GM23338 (cell line): ENCODE measurements around the gene KIF18B. TPM values are rescaled to one million over a fixed set of nuclear protein-coding genes. Genes with fewer than 3 reads are reported as not detected.

Source experiments
- ATAC-seq: fragments of 200-7000 bp; cut with Tn5 transposase; 3 replicates; pipeline ENCODE4 v1.9.1; 2020
- DNase-seq: peaks from one replicate; pipeline ENCODE4 v3.0.0-alpha.2; 2015; ENCODE audit warnings: low spot score
- H2AFZ ChIP-seq: fragments of 200-600 bp; sonication (generic); 2 replicates; pipeline ENCODE4 v1.8.0; 2016; ENCODE audit warnings: antibody characterized with exemption, mild to moderate bottlenecking, moderate library complexity
- H3F3A ChIP-seq: fragments of 200-600 bp; sonication (generic); replicated peaks from 2 replicates; pipeline ENCODE4 v1.8.0; 2017; ENCODE audit warnings: antibody characterized with exemption, mixed run types, low read depth
- H3K27ac ChIP-seq: fragments of 200-600 bp; sonication (generic); 2 replicates; pipeline ENCODE4 v1.6.1; 2016; ENCODE audit warnings: low read depth
- H3K27me3 ChIP-seq: fragments of 200-600 bp; sonication (generic); 2 replicates; pipeline ENCODE4 v1.8.0; 2016; ENCODE audit warnings: mild to moderate bottlenecking, mixed run types, moderate library complexity; ENCODE audit not compliant: insufficient read depth
- H3K36me3 ChIP-seq: fragments of 200-600 bp; sonication (generic); 2 replicates; pipeline ENCODE4 v1.8.0; 2016; ENCODE audit warnings: mild to moderate bottlenecking; ENCODE audit not compliant: insufficient read depth
- H3K4me1 ChIP-seq: fragments of 200-600 bp; sonication (generic); 2 replicates; pipeline ENCODE4 v1.8.0; 2016; ENCODE audit warnings: mild to moderate bottlenecking, moderate library complexity; ENCODE audit not compliant: insufficient read depth
- H3K4me2 ChIP-seq: fragments of 200-600 bp; sonication (generic); 2 replicates; pipeline ENCODE4 v1.7.1; 2017; ENCODE audit warnings: mixed run types
- H3K4me3 ChIP-seq: fragments of 200-600 bp; sonication (generic); 2 replicates; pipeline ENCODE4 v1.6.1; 2016; ENCODE audit warnings: mixed run types
- H3K79me2 ChIP-seq: fragments of 200-600 bp; sonication (generic); replicated peaks from 2 replicates; pipeline ENCODE4 v1.8.0; 2017; ENCODE audit warnings: mild to moderate bottlenecking; ENCODE audit not compliant: insufficient read depth
- H3K9me2 ChIP-seq: fragments of 200-600 bp; sonication (generic); 2 replicates; pipeline ENCODE4 v1.8.0; 2017; ENCODE audit not compliant: insufficient read depth
- H4K20me1 ChIP-seq: fragments of 200-600 bp; sonication (generic); replicated peaks from 2 replicates; pipeline ENCODE4 v1.8.0; 2017; ENCODE audit warnings: mild to moderate bottlenecking; ENCODE audit not compliant: insufficient read depth
- H3K27ac Mint-ChIP-seq: 2 replicates; pipeline ENCODE4 v1.8.0; 2020; ENCODE audit warnings: inconsistent platforms, mild to moderate bottlenecking, moderate library complexity, mixed read lengths
- H3K27me3 Mint-ChIP-seq: 3 replicates; pipeline ENCODE4 v1.8.0; 2022; ENCODE audit warnings: low read depth, mild to moderate bottlenecking, moderate library complexity, mixed read lengths, inconsistent platforms; ENCODE audit not compliant: insufficient read depth, poor library complexity
- H3K36me3 Mint-ChIP-seq: 3 replicates; pipeline ENCODE4 v1.8.0; 2021; ENCODE audit warnings: low read depth, mild to moderate bottlenecking, inconsistent platforms, moderate library complexity, mixed read lengths
- H3K4me1 Mint-ChIP-seq: 3 replicates; pipeline ENCODE4 v1.8.0; 2020; ENCODE audit warnings: mild to moderate bottlenecking, inconsistent platforms, mixed read lengths
- H3K4me3 Mint-ChIP-seq: 3 replicates; pipeline ENCODE4 v1.8.0; 2021; ENCODE audit warnings: moderate library complexity, mild to moderate bottlenecking, inconsistent platforms, mixed read lengths
- H3K9me3 Mint-ChIP-seq: 3 replicates; pipeline ENCODE4 v1.8.0; 2020; ENCODE audit warnings: moderate library complexity, mild to moderate bottlenecking, inconsistent platforms, mixed read lengths
- CREB1 ChIP-seq: fragments of 250-450 bp; sonication (Bioruptor Pico); IDR thresholded peaks from 2 replicates; pipeline ENCODE4 v1.5.0; 2020; ENCODE audit warnings: low read depth, mild to moderate bottlenecking, moderate library complexity
- ETS1 ChIP-seq: IDR thresholded peaks from 2 replicates; pipeline ENCODE4 v1.6.1; 2016; ENCODE audit warnings: antibody characterized with exemption
- EZH2 ChIP-seq: fragments of 200-600 bp; sonication (generic); IDR thresholded peaks from one replicate; pipeline ENCODE4 v1.8.0; 2017; ENCODE audit warnings: antibody characterized with exemption, mild to moderate bottlenecking, low read depth; ENCODE audit not compliant: unreplicated experiment
- EZH2phosphoT487 ChIP-seq: fragments of 200-600 bp; sonication (generic); IDR thresholded peaks from one replicate; pipeline ENCODE4 v1.8.1; 2018; ENCODE audit warnings: antibody characterized with exemption; ENCODE audit not compliant: unreplicated experiment
- JUNB ChIP-seq: IDR thresholded peaks from one replicate; pipeline ENCODE4 v1.6.1; 2016; ENCODE audit warnings: antibody characterized with exemption; ENCODE audit not compliant: unreplicated experiment
- NANOG ChIP-seq: IDR thresholded peaks from 2 replicates; pipeline ENCODE4 v1.6.1; 2016; ENCODE audit warnings: antibody characterized with exemption, borderline replicate concordance
- POLR2AphosphoS5 ChIP-seq: IDR thresholded peaks from 2 replicates; pipeline ENCODE4 v1.6.1; 2016; ENCODE audit warnings: antibody characterized with exemption, low read depth
- REST ChIP-seq: IDR thresholded peaks from one replicate; pipeline ENCODE4 v1.6.1; 2018; ENCODE audit warnings: antibody characterized with exemption; ENCODE audit not compliant: unreplicated experiment
- STAT1 ChIP-seq: IDR thresholded peaks from one replicate; pipeline ENCODE4 v1.6.1; 2016; ENCODE audit warnings: antibody characterized with exemption; ENCODE audit not compliant: unreplicated experiment
- ZNF331 ChIP-seq: fragments of 250-450 bp; sonication (Bioruptor Pico); IDR thresholded peaks from 2 replicates; pipeline ENCODE4 v1.5.0; 2020; ENCODE audit warnings: low read depth, mild to moderate bottlenecking, moderate library complexity
- ZNF462 ChIP-seq: fragments of 250-450 bp; sonication (Bioruptor Pico); IDR thresholded peaks from 2 replicates; pipeline ENCODE4 v1.5.0; 2020; ENCODE audit warnings: mild to moderate bottlenecking, moderate library complexity
- polyA plus RNA-seq: library from polyadenylated mRNA; unstranded; fragments of >200 nt; fragmentation: Nextera tagmentation; extraction: Ambion mirVana; gene quantifications from 2 replicates; pipeline ENCODE4 v1.2.1, GENCODE V29; 2016
- total RNA-seq: library from RNA; depleted of rRNA; stranded (reverse); fragments of >200 nt; shearing (Covaris generic); gene quantifications from 2 replicates; pipeline ENCODE4 v1.2.3, GENCODE V29; 2014

Gene KIF18B
- total and polyA plus RNA-seq, 2 experiments from 2014 or later = 14.1 to 28.4 TPM

- Histone ChIP-seq H4K20me1 (peaks cover 9% of the 10 kb centered on the region), H3F3A (no peaks in the 10 kb centered on the region), H3K36me3 (peaks cover 37% of the 10 kb centered on the region), H3K27me3 (no peaks in the 10 kb centered on the region), H3K4me2 (no peak overlapping the region), H3K9me2 (no peaks in the 10 kb centered on the region), H3K4me1 (no peaks in the 10 kb centered on the region), H2AFZ (no peak overlapping the region), H3K4me3 (no peak overlapping the region), H3K79me2 (no peaks in the 10 kb centered on the region), H3K27ac (no peak overlapping the region)
- Mint-ChIP-seq H3K27ac (no peak overlapping the region), H3K4me3 (no peak overlapping the region), H3K36me3 (peaks cover 84% of the 10 kb centered on the region), H3K9me3 (no peaks in the 10 kb centered on the region), H3K4me1 (no peaks in the 10 kb centered on the region), H3K27me3 (peaks cover 2% of the 10 kb centered on the region)
- ATAC-seq (no peak), DNase-seq (no peak)
- TF ChIP-seq JUNB = no peak
- TF ChIP-seq ETS1 = no peak
- TF ChIP-seq EZH2phosphoT487 = no peak
- no peak for TF ChIP-seq EZH2
- no peak for TF ChIP-seq CREB1 (CRISPR knock-in tag)
- no peak for TF ChIP-seq POLR2AphosphoS5
- no peak for TF ChIP-seq REST
- no peak for TF ChIP-seq STAT1
- TF ChIP-seq ZNF331 (CRISPR knock-in tag) = no peak
- TF ChIP-seq NANOG = no peak
These were observed 15.3 kb downstream of the KIF18B start for GRCh38 chr17:44932096-44932786.

GRCh38 chr17:44931376-44931775, 16.2 kb downstream of the KIF18B start:
- Histone ChIP-seq H3K9me2 (no peaks in the 10 kb centered on the region), H3K36me3 (peaks cover 39% of the 10 kb centered on the region), H3K27me3 (no peaks in the 10 kb centered on the region), H3K4me2 (no peak overlapping the region), H4K20me1 (peaks cover 3% of the 10 kb centered on the region; the same call in 1 of the 2 replicates), H3K4me3 (no peak overlapping the region), H2AFZ (no peak overlapping the region), H3K79me2 (no peaks in the 10 kb centered on the region), H3F3A (no peaks in the 10 kb centered on the region), H3K4me1 (no peaks in the 10 kb centered on the region), H3K27ac (no peak overlapping the region)
- ATAC-seq = no peak
- H3K27ac Mint-ChIP-seq = no peak overlapping the region
- H3K27me3 Mint-ChIP-seq = peaks cover 2% of the 10 kb centered on the region
- no peaks in the 10 kb centered on the region for H3K4me1 Mint-ChIP-seq
- no peak overlapping the region for H3K4me3 Mint-ChIP-seq
- H3K36me3 Mint-ChIP-seq = peaks cover 85% of the 10 kb centered on the region
- DNase-seq = no peak
- no peaks in the 10 kb centered on the region for H3K9me3 Mint-ChIP-seq
- no peak for TF ChIP-seq EZH2phosphoT487
- no peak for TF ChIP-seq ZNF331 (CRISPR knock-in tag)
- TF ChIP-seq ZNF462 (CRISPR knock-in tag) = no peak
- TF ChIP-seq STAT1 = no peak
